Esophagus (tissue), 2 donors: ENCODE measurements around the gene INPP5F. TPM values are rescaled to one million over a fixed set of nuclear protein-coding genes. Genes with fewer than 3 reads are reported as not detected.

Source experiments
- H3K27ac ChIP-seq, 2 donors: one replicate each; pipeline ENCODE4 v1.5.1; 2013; ENCODE audit warnings: low read depth in 2 of 2, mild to moderate bottlenecking in 2 of 2, inconsistent platforms in 1 of 2, low read length in 1 of 2, moderate library complexity in 1 of 2
- H3K27me3 ChIP-seq, 2 donors: one replicate each; pipeline ENCODE4 v1.6.1; 2013; ENCODE audit warnings: low read length in 2 of 2, control low read depth in 1 of 2, mild to moderate bottlenecking in 1 of 2; ENCODE audit not compliant: insufficient read depth in 2 of 2, control insufficient read depth in 1 of 2
- H3K36me3 ChIP-seq, 2 donors: one replicate each; pipeline ENCODE4 v1.6.1; 2013; ENCODE audit warnings: low read length in 1 of 2; ENCODE audit not compliant: control insufficient read depth in 2 of 2, insufficient read depth in 2 of 2
- H3K4me1 ChIP-seq, 2 donors: one replicate each; pipeline ENCODE4 v1.6.1; 2013; ENCODE audit warnings: low read length in 1 of 2; ENCODE audit not compliant: control insufficient read depth in 2 of 2, insufficient read depth in 2 of 2
- H3K4me3 ChIP-seq, 2 donors: one replicate each; pipeline ENCODE4 v1.5.1; 2013; ENCODE audit warnings: low read length in 2 of 2, mild to moderate bottlenecking in 2 of 2, low read depth in 1 of 2, moderate library complexity in 1 of 2
- H3K9me3 ChIP-seq, 2 donors: one replicate each; pipeline ENCODE4 v1.6.1; 2013; ENCODE audit warnings: mild to moderate bottlenecking in 2 of 2, low read depth in 1 of 2, low read length in 1 of 2, moderate library complexity in 1 of 2; ENCODE audit not compliant: control insufficient read depth in 2 of 2, insufficient read depth in 1 of 2
- WGBS, 2 donors: extraction: QIAGEN DNeasy Blood & Tissue Kit; methylation state at CpG; one replicate each; pipeline ENCODE4 v1.1.7; 2013; 5-methylcytosine and 5-hydroxymethylcytosine counted together
- polyA plus RNA-seq, 2 donors: library from polyadenylated mRNA; stranded (reverse); fragments of 200-250 nt; gene quantifications; one replicate each; pipeline ENCODE4 v1.2.3, GENCODE V29; 2013
- donor health status: healthy with polysubstance abuse.
- donor health status: Bipolar disorder and iron deficiency.

Gene INPP5F
- polyA plus RNA-seq, 2 donors = 5.1 to 5.8 TPM

DNA sequence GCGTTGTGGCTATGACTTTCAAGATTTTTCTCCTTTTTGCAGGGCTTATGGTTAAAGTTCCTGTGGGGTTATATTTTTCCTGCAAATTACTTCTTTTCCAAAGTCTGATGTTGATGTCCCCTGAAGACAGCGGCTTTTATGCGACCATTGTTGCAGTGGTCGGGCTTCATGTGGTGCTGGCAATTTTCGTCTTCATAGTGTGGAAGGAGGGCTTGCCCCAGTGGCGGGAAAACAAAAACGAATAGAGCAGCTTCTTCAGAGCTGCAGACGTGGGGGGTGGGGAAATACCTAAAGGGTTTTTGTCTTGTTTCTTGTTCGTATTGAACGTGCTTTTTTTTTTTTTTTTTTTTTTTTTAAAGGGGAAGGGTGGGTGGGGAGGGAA lies 93.0 kb downstream of the INPP5F start:
- Histone ChIP-seq H3K36me3 (peaks cover 0 to 13% of the 10 kb centered on the region in 2 donors), H3K4me1 (no peaks in the 10 kb centered on the region), H3K27ac (no peak overlapping the region), H3K27me3 (no peaks in the 10 kb centered on the region), H3K9me3 (no peaks in the 10 kb centered on the region), H3K4me3 (peak overlapping the region; percentile 8 to 15)
- WGBS, 2 donors = 47 to 60% methylated on average over 10 of the region's 10 CpGs

GRCh38 chr10:119821182-119821581 lies 95.3 kb downstream of the INPP5F start:
- Histone ChIP-seq H3K27ac (no peak overlapping the region), H3K4me1 (no peaks in the 10 kb centered on the region), H3K9me3 (no peaks in the 10 kb centered on the region), H3K27me3 (no peaks in the 10 kb centered on the region), H3K4me3 (no peak overlapping the region), H3K36me3 (peaks cover 0 to 7% of the 10 kb centered on the region in 2 donors)
- WGBS, 2 donors = 64 to 65% methylated on average over 4 of the region's 4 CpGs

DNA sequence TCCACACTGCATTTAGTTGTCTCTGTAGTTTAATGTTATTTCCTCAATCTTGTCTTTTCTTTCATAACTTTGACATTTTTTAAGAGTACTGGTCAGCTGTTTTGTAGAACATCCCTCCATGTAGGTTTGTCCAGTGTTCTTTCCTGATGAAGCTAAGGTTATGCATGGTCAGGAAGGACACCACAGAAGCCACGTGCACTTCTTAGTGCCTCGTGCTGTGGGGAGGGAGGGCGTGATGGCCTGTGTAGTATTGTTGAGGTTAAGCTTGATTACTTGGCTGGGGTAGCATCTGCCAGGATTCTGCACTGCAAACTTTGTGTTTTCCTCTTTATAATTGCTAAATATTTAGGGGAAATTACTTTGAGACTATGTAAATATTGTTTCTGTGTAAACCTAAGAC lies 98.4 kb downstream of the INPP5F start:
- H3K9me3 ChIP-seq = no peaks in the 10 kb centered on the region
- H3K4me1 ChIP-seq = no peaks in the 10 kb centered on the region
- no peak overlapping the region for H3K27ac ChIP-seq
- peaks cover 6 to 11% of the 10 kb centered on the region in 2 donors for H3K36me3 ChIP-seq
- no peak overlapping the region for H3K4me3 ChIP-seq
- no peaks in the 10 kb centered on the region for H3K27me3 ChIP-seq
- 83 to 84% methylated on average over 3 of the region's 3 CpGs for WGBS, 2 donors

DNA sequence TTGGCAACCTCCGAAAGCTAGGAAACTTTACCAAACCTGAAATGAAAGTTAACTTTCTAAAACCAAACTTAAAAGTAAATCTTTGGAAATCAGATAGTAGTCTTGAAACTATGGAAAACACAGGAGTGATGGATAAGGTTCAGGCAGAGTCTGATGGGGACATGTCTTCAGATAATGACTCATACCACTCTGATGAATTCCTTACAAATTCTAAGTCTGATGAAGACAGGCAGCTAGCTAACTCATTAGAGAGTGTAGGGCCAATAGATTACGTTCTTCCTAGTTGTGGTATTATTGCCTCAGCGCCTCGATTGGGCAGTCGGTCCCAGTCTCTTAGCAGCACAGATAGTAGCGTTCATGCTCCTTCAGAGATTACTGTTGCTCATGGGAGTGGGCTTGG lies 100.9 kb downstream of the INPP5F start:
- H3K27ac ChIP-seq = no peak overlapping the region
- H3K27me3 ChIP-seq = no peaks in the 10 kb centered on the region
- peaks cover 10 to 14% of the 10 kb centered on the region in 2 donors for H3K36me3 ChIP-seq
- 93 to 95% methylated on average over 6 of the region's 6 CpGs for WGBS, 2 donors
- no peaks in the 10 kb centered on the region for H3K4me1 ChIP-seq
- no peak overlapping the region for H3K4me3 ChIP-seq
- H3K9me3 ChIP-seq = no peaks in the 10 kb centered on the region

DNA sequence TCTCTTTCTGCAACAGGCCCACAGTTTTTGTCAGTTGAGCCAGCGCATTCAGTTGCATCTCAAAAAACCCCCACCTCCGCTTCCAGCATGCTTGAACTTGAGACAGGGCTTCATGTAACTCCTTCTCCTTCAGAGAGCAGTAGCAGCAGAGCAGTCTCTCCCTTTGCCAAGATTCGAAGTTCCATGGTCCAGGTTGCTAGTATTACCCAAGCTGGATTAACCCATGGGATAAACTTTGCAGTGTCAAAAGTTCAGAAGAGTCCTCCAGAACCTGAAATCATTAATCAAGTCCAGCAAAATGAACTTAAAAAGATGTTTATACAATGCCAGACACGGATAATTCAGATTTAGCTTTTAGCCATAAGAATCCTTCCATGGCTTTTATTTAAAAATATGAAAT lies 101.6 kb downstream of the INPP5F start:
- WGBS, 2 donors = 71 to 72% methylated on average over 4 of the region's 4 CpGs
- Histone ChIP-seq H3K9me3 (no peaks in the 10 kb centered on the region), H3K27ac (no peak overlapping the region), H3K36me3 (peaks cover 10 to 14% of the 10 kb centered on the region in 2 donors), H3K27me3 (no peaks in the 10 kb centered on the region), H3K4me1 (no peaks in the 10 kb centered on the region), H3K4me3 (no peak overlapping the region)

GRCh38 chr10:119829429-119829828 lies 103.6 kb downstream of the INPP5F start:
- Histone ChIP-seq H3K4me3 (no peak overlapping the region), H3K27me3 (no peaks in the 10 kb centered on the region), H3K36me3 (peaks cover 14% of the 10 kb centered on the region in 2 donors), H3K9me3 (no peaks in the 10 kb centered on the region), H3K4me1 (no peaks in the 10 kb centered on the region), H3K27ac (no peak overlapping the region)
- WGBS, 2 donors = 81 to 85% methylated on average over 7 of the region's 7 CpGs

GRCh38 chr10:119830851-119831250 lies 105.0 kb downstream of the INPP5F start:
- H3K4me1 ChIP-seq = no peaks in the 10 kb centered on the region
- H3K9me3 ChIP-seq = no peaks in the 10 kb centered on the region
- 92% methylated on average over 4 of the region's 4 CpGs for WGBS, 2 donors
- no peak overlapping the region for H3K27ac ChIP-seq
- no peaks in the 10 kb centered on the region for H3K27me3 ChIP-seq
- H3K4me3 ChIP-seq = no peak overlapping the region
- peaks cover 16% of the 10 kb centered on the region in 2 donors for H3K36me3 ChIP-seq

DNA sequence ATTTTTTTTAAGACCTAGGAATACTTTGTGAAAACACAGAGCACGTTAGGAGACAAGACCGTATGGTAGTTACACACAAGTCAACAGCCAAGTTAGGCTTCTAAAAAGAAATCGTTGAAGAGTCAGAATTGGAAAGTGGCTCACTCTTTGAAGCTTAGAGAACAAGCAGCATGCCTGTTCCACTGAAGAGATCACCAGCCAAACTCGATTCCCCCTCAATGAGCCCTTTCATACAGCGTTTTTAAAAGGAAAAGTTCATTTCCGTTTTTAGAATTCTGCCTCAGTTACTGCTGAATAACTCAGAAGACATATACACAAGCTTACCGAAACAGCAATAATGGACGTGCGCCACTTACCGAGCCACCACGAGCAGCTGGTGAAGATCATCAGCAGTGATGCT lies 105.8 kb downstream of the INPP5F start:
- H3K4me3 ChIP-seq = no peak overlapping the region
- no peaks in the 10 kb centered on the region for H3K4me1 ChIP-seq
- peaks cover 16 to 19% of the 10 kb centered on the region in 2 donors for H3K36me3 ChIP-seq
- no peaks in the 10 kb centered on the region for H3K27me3 ChIP-seq
- H3K27ac ChIP-seq = no peak overlapping the region
- H3K9me3 ChIP-seq = no peaks in the 10 kb centered on the region
- WGBS, 2 donors = 88 to 91% methylated on average over 11 of the region's 11 CpGs

DNA sequence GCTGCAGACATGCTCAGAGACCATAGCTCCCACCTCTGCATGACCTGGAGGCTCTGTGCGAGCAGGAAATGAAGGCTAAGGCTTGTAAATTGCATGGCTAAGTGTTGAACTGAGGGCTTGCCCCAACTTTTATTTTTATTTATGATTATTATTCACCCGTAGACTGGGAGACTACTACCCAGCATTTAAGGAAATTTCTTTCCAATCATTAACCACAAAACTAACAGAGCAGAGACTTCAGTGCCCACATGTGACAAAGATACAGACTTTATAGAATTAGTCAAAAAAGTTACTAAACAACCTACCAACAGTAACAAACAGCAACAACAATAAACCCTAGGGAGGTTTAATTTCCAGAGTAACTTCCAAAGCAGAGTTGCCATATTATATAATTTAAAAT lies 107.1 kb downstream of the INPP5F start:
- H3K36me3 ChIP-seq = peaks cover 9 to 17% of the 10 kb centered on the region in 2 donors
- WGBS, 2 donors = 93 to 95% methylated on average over 2 of the region's 2 CpGs
- no peak overlapping the region for H3K27ac ChIP-seq
- no peaks in the 10 kb centered on the region for H3K9me3 ChIP-seq
- no peaks in the 10 kb centered on the region for H3K4me1 ChIP-seq
- no peak overlapping the region for H3K4me3 ChIP-seq
- no peaks in the 10 kb centered on the region for H3K27me3 ChIP-seq

GRCh38 chr10:119834188-119834587 lies 108.3 kb downstream of the INPP5F start:
- Histone ChIP-seq H3K4me1 (no peaks in the 10 kb centered on the region), H3K27me3 (no peaks in the 10 kb centered on the region), H3K4me3 (no peak overlapping the region), H3K9me3 (no peaks in the 10 kb centered on the region), H3K27ac (no peak overlapping the region), H3K36me3 (peaks cover 9 to 19% of the 10 kb centered on the region in 2 donors)
- WGBS, 2 donors = 88 to 95% methylated on average over 4 of the region's 4 CpGs
